ENCODE results near the gene PPP1R3G. TPM values are rescaled to one million over a fixed set of nuclear protein-coding genes. Genes with fewer than 3 reads are reported as not detected.

PPP1R3G gene
- total RNA-seq, 1 experiment from 2014 or later = 0.17 TPM

DNA sequence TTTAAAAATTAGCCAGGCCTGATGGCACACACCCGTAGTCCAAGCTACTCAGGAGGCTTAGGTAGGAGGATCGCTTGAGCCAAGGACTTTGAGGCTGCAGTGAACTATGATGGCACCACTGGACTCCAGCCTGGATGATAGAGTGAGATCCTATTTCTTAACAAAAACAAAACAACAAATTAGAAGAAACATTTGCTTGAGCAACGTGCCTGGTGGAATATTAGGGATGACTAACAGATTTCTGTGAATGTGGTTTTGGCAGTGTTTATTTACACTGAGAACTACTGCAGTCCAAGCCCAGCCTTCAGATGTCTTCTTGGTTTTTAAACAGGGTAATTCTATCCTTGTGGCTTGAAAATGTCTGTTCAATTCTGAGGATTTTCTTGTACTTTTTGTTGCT, 9.2 kb downstream of the PPP1R3G start:
- no peaks in the 10 kb centered on the region; the same call in 1 of the 2 replicates for H3K27me3 ChIP-seq (ENCODE audit: control insufficient read depth, insufficient read depth, low read length)
- no peak overlapping the region for H3K4me3 ChIP-seq (ENCODE audit: insufficient read depth, low read depth, low read length)
- DNase-seq = no peak
- H3K36me3 ChIP-seq (replicated peaks; ENCODE audit: control insufficient read depth, insufficient read depth, low read length) = no peaks in the 10 kb centered on the region

DNA sequence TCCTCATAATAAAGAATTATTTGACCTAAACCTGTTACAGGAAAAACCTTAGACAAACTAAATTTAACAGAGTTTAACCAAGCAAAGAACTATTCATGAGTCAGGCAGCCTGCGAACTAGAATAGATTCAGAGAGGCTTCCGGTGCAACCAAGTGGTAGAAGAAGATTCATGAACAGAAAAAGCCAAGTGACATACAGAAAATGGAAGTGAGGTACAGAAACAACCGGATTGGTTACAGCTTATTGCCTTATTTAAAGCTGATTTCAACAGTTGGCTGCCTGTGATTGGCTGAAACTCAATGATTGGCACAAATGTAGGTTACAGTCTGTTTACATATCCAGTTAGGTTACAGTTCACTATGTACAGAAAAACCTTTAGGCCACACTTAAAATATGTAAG, 10.1 kb downstream of the PPP1R3G start:
- Histone ChIP-seq H3K36me3 (replicated peaks; ENCODE audit: control insufficient read depth, insufficient read depth, low read length) (no peaks in the 10 kb centered on the region), H3K4me3 (ENCODE audit: insufficient read depth, low read depth, low read length) (no peak overlapping the region), H3K27me3 (ENCODE audit: control insufficient read depth, insufficient read depth, low read length) (no peaks in the 10 kb centered on the region; the same call in 1 of the 2 replicates)
- DNase-seq = no peak

GRCh38 chr6:5096482-5096881, 11.3 kb downstream of the PPP1R3G start:
- Histone ChIP-seq H3K4me3 (ENCODE audit: insufficient read depth, low read depth, low read length) (no peak overlapping the region), H3K27me3 (ENCODE audit: control insufficient read depth, insufficient read depth, low read length) (no peaks in the 10 kb centered on the region), H3K36me3 (replicated peaks; ENCODE audit: control insufficient read depth, insufficient read depth, low read length) (no peaks in the 10 kb centered on the region)
- no peak for DNase-seq

DNA sequence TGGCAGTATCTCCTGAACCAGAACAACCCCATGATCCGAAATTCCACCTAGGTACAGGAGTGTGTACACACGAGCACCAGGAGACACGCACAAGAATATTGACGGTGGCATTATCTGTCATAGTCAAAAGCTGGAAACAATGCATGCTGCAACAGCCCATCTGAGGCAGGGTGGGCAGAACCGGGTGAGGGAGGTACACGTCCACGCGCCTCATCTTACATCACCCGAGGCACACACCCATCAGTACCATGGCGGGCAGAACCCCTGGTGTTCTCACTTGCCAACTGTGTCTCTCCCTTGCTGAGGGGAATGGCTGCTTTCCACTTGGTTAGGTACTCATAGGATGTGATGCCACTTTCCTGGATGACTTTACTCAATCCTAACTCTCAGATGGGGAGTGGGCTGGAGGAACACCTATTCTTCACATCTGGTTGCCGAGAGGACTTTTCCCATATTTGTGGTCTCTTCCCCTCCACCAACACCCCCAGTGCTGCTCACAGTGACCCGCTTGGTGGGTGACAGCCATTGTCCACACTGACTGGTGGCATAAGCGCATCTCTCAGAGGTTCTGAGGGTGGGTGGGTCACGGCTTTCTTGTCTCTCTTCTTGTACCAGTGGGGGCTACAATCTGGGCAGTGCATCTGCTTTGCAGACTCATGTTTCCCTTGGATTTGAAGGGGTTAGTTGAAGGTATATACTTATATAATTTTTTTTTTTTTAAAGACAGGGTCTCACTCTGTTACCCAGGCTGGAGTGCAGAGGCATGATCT, 13.5 kb downstream of the PPP1R3G start:
- Histone ChIP-seq H3K4me3 (ENCODE audit: insufficient read depth, low read depth, low read length) (no peak overlapping the region), H3K27me3 (ENCODE audit: control insufficient read depth, insufficient read depth, low read length) (no peaks in the 10 kb centered on the region), H3K36me3 (replicated peaks; ENCODE audit: control insufficient read depth, insufficient read depth, low read length) (no peaks in the 10 kb centered on the region)
- DNase-seq = no peak

DNA sequence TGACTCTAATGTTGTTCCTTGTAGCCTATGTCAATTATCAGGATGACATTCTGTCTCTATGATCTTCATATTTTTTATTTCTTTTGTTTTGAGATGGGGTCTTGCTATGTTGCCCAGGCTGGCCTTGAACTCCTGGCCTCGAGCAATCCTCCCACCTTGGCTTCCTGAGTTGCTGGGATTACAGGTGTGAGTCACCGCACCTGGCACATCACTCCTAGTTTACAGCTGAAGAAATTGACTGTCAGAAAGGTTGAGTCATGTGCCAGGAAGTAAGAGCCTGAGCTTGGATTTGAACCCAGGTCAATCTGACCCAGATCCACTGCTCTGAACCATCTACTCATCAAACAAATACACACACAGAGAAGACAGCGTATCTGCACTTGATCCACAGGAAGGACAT, 14.4 kb downstream of the PPP1R3G start:
- Histone ChIP-seq H3K4me3 (ENCODE audit: insufficient read depth, low read depth, low read length) (no peak overlapping the region), H3K36me3 (replicated peaks; ENCODE audit: control insufficient read depth, insufficient read depth, low read length) (no peaks in the 10 kb centered on the region), H3K27me3 (ENCODE audit: control insufficient read depth, insufficient read depth, low read length) (no peaks in the 10 kb centered on the region)
- DNase-seq = no peak

GRCh38 chr6:5100806-5101205, 15.7 kb downstream of the PPP1R3G start:
- no peak overlapping the region for H3K4me3 ChIP-seq (ENCODE audit: insufficient read depth, low read depth, low read length)
- no peak for DNase-seq
- H3K27me3 ChIP-seq (ENCODE audit: control insufficient read depth, insufficient read depth, low read length) = no peaks in the 10 kb centered on the region
- H3K36me3 ChIP-seq (replicated peaks; ENCODE audit: control insufficient read depth, insufficient read depth, low read length) = no peaks in the 10 kb centered on the region

- no peak overlapping the region for H3K4me3 ChIP-seq (ENCODE audit: insufficient read depth, low read depth, low read length)
- no peak for DNase-seq
- no peaks in the 10 kb centered on the region for H3K27me3 ChIP-seq (ENCODE audit: control insufficient read depth, insufficient read depth, low read length)
- H3K36me3 ChIP-seq (replicated peaks; ENCODE audit: control insufficient read depth, insufficient read depth, low read length) = no peaks in the 10 kb centered on the region
These were observed 17.3 kb downstream of the PPP1R3G start for GRCh38 chr6:5102267-5102970.

- no peak for DNase-seq
- Histone ChIP-seq H3K27me3 (ENCODE audit: control insufficient read depth, insufficient read depth, low read length) (no peaks in the 10 kb centered on the region), H3K36me3 (replicated peaks; ENCODE audit: control insufficient read depth, insufficient read depth, low read length) (no peaks in the 10 kb centered on the region), H3K4me3 (ENCODE audit: insufficient read depth, low read depth, low read length) (no peak overlapping the region)
These were observed 18.1 kb downstream of the PPP1R3G start for GRCh38 chr6:5103250-5103649.

- Histone ChIP-seq H3K36me3 (replicated peaks; ENCODE audit: control insufficient read depth, insufficient read depth, low read length) (no peaks in the 10 kb centered on the region; the same call in 1 of the 2 replicates), H3K27me3 (ENCODE audit: control insufficient read depth, insufficient read depth, low read length) (no peaks in the 10 kb centered on the region), H3K4me3 (ENCODE audit: insufficient read depth, low read depth, low read length) (no peak overlapping the region)
- DNase-seq = no peak
These were observed 19.5 kb downstream of the PPP1R3G start for GRCh38 chr6:5104667-5105066.

GRCh38 chr6:5105146-5105545, 20.0 kb downstream of the PPP1R3G start:
- H3K36me3 ChIP-seq (replicated peaks; ENCODE audit: control insufficient read depth, insufficient read depth, low read length) = no peaks in the 10 kb centered on the region; the same call in 1 of the 2 replicates
- no peak overlapping the region for H3K4me3 ChIP-seq (ENCODE audit: insufficient read depth, low read depth, low read length)
- H3K27me3 ChIP-seq (ENCODE audit: control insufficient read depth, insufficient read depth, low read length) = no peaks in the 10 kb centered on the region
- no peak for DNase-seq

GRCh38 chr6:5107341-5107740, 22.2 kb downstream of the PPP1R3G start:
- DNase-seq = no peak
- H3K4me3 ChIP-seq (ENCODE audit: insufficient read depth, low read depth, low read length) = no peak overlapping the region
- H3K36me3 ChIP-seq (replicated peaks; ENCODE audit: control insufficient read depth, insufficient read depth, low read length) = no peaks in the 10 kb centered on the region; the same call in 1 of the 2 replicates

DNA sequence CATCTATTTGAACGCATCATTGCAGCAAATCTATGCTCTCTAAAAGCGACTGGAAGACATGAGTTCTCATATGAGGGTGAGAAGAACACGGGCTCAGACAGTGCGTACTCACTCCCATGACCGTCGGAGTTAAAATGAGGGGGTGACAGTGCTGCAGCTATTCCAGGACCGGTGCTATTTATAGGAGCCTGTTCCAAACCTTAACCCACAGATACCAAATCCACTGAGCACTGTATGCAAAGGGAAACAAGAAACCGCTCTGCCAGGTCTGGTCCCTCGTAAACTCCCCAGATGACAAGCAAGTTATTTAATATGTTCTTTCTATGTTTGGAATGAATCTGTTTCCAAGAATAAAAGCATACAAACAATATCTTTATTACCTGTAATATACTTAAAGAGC, 22.9 kb downstream of the PPP1R3G start:
- no peaks in the 10 kb centered on the region; the same call in 1 of the 2 replicates for H3K36me3 ChIP-seq (replicated peaks; ENCODE audit: control insufficient read depth, insufficient read depth, low read length)
- no peak for DNase-seq
- H3K27me3 ChIP-seq (ENCODE audit: control insufficient read depth, insufficient read depth, low read length) = no peaks in the 10 kb centered on the region
- no peak overlapping the region for H3K4me3 ChIP-seq (ENCODE audit: insufficient read depth, low read depth, low read length)

More at GRCh38 chr6:5107341-5107740, 22.2 kb downstream of the PPP1R3G start:
- H3K27me3 ChIP-seq (ENCODE audit: control insufficient read depth, insufficient read depth, low read length) = no peaks in the 10 kb centered on the region

- peak; percentile 51 for DNase-seq
- H3K36me3 ChIP-seq (replicated peaks; ENCODE audit: control insufficient read depth, insufficient read depth, low read length) = no peaks in the 10 kb centered on the region; the same call in 1 of the 2 replicates
- no peak overlapping the region for H3K4me3 ChIP-seq (ENCODE audit: insufficient read depth, low read depth, low read length)
- no peaks in the 10 kb centered on the region for H3K27me3 ChIP-seq (ENCODE audit: control insufficient read depth, insufficient read depth, low read length)
These were observed 23.5 kb downstream of the PPP1R3G start for GRCh38 chr6:5108536-5109150.

GRCh38 chr6:5109436-5109835, 24.3 kb downstream of the PPP1R3G start:
- Histone ChIP-seq H3K27me3 (ENCODE audit: control insufficient read depth, insufficient read depth, low read length) (no peaks in the 10 kb centered on the region), H3K4me3 (ENCODE audit: insufficient read depth, low read depth, low read length) (no peak overlapping the region), H3K36me3 (replicated peaks; ENCODE audit: control insufficient read depth, insufficient read depth, low read length) (no peaks in the 10 kb centered on the region; the same call in 1 of the 2 replicates)
- DNase-seq = no peak

DNA sequence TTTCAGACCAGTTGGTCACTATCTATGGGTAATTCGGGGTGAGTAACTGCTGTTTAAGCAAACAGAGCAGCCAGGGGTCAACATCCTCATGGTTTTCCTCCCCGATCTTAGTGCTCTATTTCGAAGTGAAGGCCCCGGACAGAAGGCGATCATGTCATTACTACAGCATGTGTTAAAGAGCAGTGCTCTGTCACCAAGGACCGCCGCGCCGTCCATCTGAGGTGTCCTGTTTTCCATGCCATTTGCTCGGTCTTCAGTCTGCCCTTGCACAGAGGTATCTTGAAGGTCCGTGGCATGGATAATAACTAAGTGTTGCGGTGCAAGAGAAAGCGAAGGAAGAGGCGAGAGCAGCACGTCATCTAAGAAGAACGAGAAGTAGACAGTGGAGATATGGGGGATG, 25.1 kb downstream of the PPP1R3G start:
- DNase-seq = no peak
- Histone ChIP-seq H3K4me3 (ENCODE audit: insufficient read depth, low read depth, low read length) (no peak overlapping the region), H3K27me3 (ENCODE audit: control insufficient read depth, insufficient read depth, low read length) (no peaks in the 10 kb centered on the region), H3K36me3 (replicated peaks; ENCODE audit: control insufficient read depth, insufficient read depth, low read length) (no peaks in the 10 kb centered on the region; the same call in 1 of the 2 replicates)
